Fibroblast of pulmonary artery (primary cell): ENCODE measurements around the gene PPP4C.
"Not testable (repeated sequence)": the region's sequence is repeated elsewhere in the genome, so short reads cannot be mapped to it uniquely, and the experiment has no call there.

ENCODE experiments used
- DNase-seq: peaks from one replicate; pipeline ENCODE4 v3.0.0-alpha.2; 2010; ENCODE audit warnings: low read depth
- H3K4me3 ChIP-seq: replicated peaks from 2 replicates; pipeline ENCODE4 v1.5.1; 2011; ENCODE audit warnings: low read depth, mild to moderate bottlenecking, control low read depth, low read length, moderate library complexity
- CTCF ChIP-seq: IDR thresholded peaks from 2 replicates; pipeline ENCODE4 v1.5.1; 2011; ENCODE audit warnings: mild to moderate bottlenecking, control low read depth, low read length, inconsistent platforms; ENCODE audit errors: missing control alignments

Gene PPP4C

GRCh38 chr16:30119428-30119827 lies 43.6 kb downstream of the PPP4C start:
- TF ChIP-seq CTCF, result no peak
- peak; percentile 30 for DNase-seq
- H3K4me3 ChIP-seq, result no peak overlapping the region

GRCh38 chr16:30120340-30121105 lies 44.7 kb downstream of the PPP4C start:
- no peak for DNase-seq
- TF ChIP-seq CTCF, result no peak
- H3K4me3 ChIP-seq, result no peak overlapping the region

GRCh38 chr16:30121741-30122571 lies 46.2 kb downstream of the PPP4C start:
- no peak for TF ChIP-seq CTCF
- peak overlapping the region; percentile 85 for H3K4me3 ChIP-seq
- peak; percentile 21 for DNase-seq

GRCh38 chr16:30122604-30123160 lies 46.9 kb downstream of the PPP4C start:
- no peak for DNase-seq
- TF ChIP-seq CTCF, result no peak
- peak overlapping the region; percentile 85 for H3K4me3 ChIP-seq

- no peak overlapping the region for H3K4me3 ChIP-seq
- no peak for TF ChIP-seq CTCF
- DNase-seq, result no peak
These were observed 49.2 kb downstream of the PPP4C start for GRCh38 chr16:30124985-30125379.

- H3K4me3 ChIP-seq, DNase-seq: not testable (repeated sequence)
These were observed 49.9 kb downstream of the PPP4C start for GRCh38 chr16:30125690-30126089.

- no peak for TF ChIP-seq CTCF
- no peak for DNase-seq
- no peak overlapping the region for H3K4me3 ChIP-seq
These were observed 52.2 kb downstream of the PPP4C start for GRCh38 chr16:30127993-30128392.
